Left hindlimb (tissue), 1 donor: ENCODE results near the gene NUP85.
"Not testable (repeated sequence)": the region's sequence is repeated elsewhere in the genome, so short reads cannot be mapped to it uniquely, and the experiment has no call there.

Experiments used
- DNase-seq: peaks from one replicate; pipeline ENCODE4 v3.0.0-alpha.2; 2018

NUP85 gene

GRCh38 chr17:75269844-75270217 is 64.4 kb downstream of the NUP85 start:
- DNase-seq = no peak

GRCh38 chr17:75270218-75270965 is 64.9 kb downstream of the NUP85 start:
- peak; percentile 79 for DNase-seq

- no peak for DNase-seq
Observed at GRCh38 chr17:75270966-75271232, 65.4 kb downstream of the NUP85 start, which contains the start of gene MIF4GD. Gene MIF4GD, minus strand, starts transcription at chr17:75271231. Its CDS starts 1,036 bp downstream, at chr17:75270195.

GRCh38 chr17:75271233-75271954 is 65.9 kb downstream of the NUP85 start:
- DNase-seq = peak; percentile 85

- no peak for DNase-seq
Observed at GRCh38 chr17:75271955-75272847, 66.7 kb downstream of the NUP85 start.

GRCh38 chr17:75272848-75273184 is 67.3 kb downstream of the NUP85 start:
- DNase-seq = no peak

GRCh38 chr17:75273977-75274708 is 68.7 kb downstream of the NUP85 start:
- DNase-seq = no peak

- no peak for DNase-seq
Observed at GRCh38 chr17:75277664-75278071, 72.2 kb downstream of the NUP85 start.

GRCh38 chr17:75280189-75280588 is 74.7 kb downstream of the NUP85 start:
- DNase-seq = not testable (repeated sequence)

- no peak for DNase-seq
Observed at GRCh38 chr17:75285123-75285522, 79.6 kb downstream of the NUP85 start.
